Measurements from ENCODE around the gene TNIP2.
"Not testable (repeated sequence)": the region's sequence is repeated elsewhere in the genome, so short reads cannot be mapped to it uniquely, and the experiment has no call there.

The TNIP2 gene

DNA sequence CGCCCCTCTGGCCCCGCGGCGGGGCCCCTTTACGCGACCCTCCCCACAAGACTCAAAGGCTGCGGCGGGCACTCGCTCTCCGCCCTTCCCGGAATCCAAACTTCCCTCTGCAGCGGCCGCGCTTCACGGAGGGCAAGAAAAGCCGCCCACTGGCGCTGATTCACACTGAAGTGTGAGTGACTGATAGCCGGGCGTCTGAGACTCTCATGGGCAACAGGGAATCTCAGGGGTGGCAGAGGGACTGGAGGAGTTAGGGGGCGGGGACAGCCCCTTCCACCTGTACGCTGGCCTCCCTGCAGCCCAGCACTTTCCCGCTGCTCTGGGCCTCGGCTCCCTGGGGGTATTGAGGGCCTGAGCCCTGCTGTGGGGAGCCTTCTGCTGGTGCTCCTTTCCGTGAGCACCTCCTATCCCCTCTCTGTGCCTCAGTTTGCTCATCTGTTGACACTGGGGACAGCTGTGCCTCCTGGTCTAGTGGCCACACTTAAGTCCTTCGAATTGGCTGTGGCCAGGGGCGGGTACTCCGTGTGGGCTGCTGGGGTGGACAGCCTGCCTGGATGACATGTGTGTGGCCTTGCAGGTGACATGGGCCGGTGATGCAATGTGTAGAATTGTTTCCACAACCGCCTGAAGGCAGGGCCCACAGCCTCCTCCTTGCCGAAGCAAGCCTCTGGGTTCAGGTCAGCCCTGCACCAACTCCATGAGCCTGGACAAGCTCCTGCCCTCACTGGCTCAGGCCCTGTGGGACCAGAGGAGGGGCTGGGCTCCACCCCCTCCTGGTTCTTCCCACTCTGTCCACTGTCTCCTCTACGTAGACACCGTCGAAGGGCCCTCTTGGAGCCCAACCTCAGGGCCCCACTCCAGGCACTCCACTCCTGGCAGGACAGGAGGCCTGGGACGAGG is 37.7 kb upstream of the TNIP2 start:
- no peak for FAIRE-seq

DNA sequence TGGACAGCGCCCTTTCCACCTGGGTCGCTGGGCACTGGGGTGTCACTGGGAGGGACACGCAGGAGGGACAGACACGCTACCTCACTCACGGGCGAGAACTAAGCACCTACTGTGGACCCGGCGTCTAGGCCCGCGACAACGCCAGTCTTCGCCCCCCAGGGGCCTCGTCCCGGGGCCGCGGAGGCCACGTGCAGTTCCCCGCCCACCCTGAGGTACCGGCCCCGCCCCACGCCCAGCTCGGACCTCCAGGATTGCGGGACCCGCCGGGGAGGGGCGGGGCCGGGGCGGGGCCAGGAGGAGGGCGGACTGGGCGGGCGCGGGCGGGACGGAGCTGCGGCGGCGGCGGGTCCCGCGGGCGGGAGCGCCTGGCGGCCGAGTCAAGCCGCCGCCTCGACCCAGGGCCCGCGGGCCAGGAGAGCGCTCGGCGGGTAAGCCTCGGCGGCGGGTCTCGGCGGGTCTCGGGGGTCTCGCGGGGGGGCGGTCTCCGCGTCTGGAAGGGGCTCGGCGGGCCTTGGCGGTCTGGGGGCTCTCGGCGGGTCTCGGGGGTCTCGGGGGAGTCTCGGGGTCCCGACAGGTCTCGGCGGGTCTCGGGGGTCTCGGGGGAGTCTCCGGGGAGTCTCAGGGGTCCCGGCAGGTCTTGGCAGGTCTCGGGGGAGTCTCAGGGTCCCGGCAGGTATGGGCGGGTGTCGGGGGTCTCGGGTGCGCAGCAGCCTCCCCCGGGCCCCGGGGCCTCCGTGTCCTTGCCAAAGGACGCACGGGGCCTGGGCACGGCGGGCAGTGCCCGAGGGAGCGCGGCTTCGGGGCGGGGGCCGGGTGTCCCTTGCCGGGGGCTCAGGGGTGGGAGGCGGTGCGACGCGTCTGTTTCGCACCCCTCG is 36.8 kb upstream of the TNIP2 start, which contains the start of gene SH3BP2:
TSS of gene SH3BP2 (plus strand) at position 375 of the 875 bp plus-strand sequence. CDS start 27,533 bp downstream, outside the sequence.
- FAIRE-seq = no peak

DNA sequence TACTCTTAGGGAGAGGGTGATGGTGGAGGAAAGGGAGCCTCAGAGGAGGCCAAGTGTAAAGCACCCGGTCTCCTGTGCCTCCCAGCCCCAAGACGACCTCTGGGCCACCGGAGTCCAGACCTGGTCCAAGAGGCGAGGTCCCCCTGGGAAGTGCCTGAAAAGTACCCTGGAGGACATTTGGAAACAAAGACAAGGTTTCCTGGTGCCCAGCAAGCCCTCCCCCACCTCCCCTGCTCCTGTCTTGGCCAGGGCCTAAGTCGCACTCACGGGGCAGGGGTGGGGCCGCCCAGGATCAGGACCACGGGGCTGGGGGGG is 36.2 kb upstream of the TNIP2 start:
- no peak for FAIRE-seq

DNA sequence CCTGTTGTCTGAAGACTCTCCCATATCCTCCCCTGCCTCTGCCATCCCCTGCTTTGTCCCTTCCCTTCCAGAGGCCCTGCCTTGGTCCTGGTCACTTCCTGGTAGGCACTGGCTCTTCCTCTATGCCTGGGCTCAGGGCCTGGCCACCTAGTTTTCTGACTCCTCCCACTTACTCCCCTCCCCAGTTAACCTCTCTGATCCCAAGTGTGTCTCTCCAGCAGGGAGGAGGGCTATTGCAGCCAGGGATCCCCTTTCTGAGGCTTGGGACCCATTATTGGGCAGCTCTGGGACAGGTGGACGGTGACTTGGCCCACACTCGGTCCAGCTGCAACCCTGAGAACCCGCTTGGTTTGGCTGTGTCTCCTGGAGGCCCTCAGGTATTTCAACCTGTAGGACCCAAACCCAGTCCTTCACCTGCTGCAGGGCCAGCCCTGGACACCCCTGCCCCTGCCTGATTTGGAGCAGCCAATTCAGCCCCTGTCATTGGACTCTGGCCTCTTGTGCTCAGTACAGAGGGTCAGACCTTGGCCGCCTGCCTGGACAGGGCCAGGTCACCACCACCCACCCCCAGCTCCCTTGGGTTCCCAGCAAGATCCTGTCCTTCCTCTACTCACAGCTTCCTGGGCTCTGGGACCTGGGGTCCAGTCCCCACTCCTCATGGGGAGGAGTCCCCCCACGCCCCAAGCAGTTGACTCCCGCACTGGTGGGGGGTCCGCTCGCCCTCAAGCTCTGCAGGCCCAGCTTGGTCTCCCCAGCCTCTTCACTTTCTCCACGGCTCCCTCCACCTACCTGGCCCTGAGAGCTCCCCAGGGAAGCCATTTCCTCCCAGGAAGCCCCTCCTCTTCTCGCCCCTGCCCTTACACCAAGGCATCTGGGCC is 35.6 kb upstream of the TNIP2 start:
- no peak for FAIRE-seq

DNA sequence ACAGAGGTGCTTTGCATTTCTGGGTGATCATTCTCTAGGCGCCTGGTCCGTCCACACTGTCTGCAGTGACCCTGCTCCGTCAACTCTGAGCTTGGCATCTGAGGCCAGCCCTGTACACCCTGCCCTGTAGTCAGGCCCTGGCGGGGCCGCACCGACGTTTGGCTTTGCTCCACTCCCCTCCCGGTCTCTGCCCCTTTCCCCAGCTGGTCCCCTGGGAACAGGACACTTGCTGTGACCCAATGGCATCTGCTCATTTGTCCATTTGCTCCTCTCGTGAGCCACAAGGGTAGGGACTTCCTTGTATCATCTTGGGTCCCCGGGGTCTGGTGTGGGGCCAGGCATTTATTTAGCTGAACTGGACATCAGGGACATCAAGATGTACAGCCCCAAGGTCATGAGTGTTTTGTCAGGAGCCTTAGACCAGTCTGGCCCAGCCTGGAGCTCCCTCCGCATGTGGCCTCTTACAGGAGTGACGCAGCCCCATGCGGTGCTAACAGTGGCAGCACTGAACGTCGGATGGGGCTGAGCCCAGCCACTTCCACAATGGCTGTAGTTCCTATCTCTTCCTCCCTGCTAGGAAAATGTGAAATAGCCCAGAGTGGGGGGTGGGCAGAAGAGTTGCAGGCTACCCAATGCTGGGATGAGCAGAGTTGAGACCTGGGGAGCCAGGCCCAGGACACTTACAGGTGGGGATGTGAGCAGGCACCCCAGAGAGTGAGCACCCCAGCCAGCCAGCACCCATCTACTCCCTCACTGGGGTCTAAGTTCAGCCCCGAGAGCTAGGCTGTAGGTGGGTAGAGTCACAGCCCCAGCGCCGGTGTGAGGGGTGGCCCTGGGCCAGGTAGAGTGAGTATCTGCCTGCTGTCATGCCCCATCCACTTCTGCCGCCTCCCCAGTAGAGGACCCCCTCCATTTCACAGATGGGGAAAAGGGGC is 34.7 kb upstream of the TNIP2 start:
- FAIRE-seq = no peak

DNA sequence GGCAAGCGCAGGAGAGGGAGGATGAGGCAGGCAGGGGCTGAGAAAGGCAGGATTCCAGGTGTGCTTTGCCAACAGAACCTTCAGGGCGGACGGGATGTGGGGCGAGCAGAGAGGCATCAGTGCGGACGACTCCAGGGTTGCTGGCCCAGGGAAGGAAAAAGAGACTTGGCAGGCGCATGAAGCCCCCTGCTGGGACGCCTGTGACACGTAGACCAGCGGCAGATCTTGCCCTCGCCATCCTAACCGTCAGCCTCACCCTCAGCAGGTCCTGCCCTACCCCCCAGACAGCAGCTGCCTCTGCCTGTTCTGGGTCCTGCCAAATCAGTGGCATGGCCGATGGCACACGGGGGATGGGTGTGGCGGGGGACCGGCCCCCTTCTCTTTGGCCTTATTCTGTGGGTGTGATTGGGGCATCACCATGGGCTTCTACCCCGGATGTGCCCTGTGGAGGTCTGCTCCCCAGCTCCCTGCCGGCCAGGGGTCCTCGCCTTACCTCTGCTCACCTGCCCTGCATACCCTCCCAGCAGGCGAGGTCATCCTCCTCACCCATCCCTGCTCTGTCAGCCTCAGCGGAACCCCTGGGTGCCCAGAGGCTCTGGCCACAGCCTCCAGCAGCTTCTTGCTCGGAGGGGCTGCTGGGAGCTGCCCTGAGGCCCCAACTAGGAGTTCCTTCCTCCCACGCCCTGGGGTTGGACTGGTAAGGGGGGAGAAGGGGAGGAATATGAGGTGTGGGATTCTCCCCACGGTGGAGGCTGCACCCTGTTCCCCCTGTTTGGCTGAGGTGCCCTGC is 33.9 kb upstream of the TNIP2 start:
- no peak for FAIRE-seq

DNA sequence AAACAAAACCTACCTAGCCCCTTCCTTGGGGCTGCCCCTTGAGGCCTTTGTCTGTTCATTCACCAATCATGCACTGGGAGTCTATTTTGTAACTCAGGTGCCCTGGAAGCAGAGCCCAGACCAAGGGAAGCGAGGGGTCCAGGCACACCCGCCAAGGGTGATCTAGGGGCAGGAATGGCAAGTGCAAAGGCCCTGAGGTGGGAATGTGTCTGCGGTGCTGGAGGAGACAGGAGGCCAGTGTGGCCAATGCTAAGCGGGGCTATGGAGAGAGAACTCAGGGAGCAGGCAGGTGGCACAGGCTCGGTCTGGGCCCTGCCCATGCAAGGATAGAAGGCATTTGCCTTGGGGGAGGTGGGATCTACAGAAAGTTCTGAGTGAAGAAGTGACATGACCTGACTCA is 33.2 kb upstream of the TNIP2 start:
- FAIRE-seq = no peak

DNA sequence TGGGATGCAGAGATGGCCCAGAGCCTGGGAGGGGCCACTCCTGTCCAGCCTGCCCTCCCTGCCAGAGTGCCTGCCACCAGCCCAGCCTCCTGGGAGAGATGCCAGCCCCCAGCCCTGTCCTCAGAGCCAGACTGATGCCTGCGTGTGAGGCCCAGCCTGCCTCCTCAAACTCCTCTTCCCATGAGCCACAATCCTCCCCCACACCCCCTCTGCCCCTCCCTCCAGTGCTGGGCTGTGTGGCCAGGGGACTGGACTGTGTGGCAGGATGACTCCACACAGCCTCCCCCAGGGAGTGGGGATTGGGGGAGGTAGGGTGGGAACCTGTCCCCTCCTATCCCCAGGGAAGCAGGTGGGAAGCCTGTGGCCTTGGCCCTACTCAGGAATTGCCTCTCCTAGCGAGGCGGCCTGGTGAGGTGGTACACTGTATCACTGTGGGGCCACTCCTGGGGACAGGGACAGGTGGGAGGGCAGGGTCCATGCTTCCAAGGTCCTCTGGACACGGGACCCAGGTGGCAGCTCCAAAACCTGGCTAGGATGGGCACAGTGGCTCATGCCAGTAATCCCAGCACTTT is 32.5 kb upstream of the TNIP2 start:
- no peak for FAIRE-seq

DNA sequence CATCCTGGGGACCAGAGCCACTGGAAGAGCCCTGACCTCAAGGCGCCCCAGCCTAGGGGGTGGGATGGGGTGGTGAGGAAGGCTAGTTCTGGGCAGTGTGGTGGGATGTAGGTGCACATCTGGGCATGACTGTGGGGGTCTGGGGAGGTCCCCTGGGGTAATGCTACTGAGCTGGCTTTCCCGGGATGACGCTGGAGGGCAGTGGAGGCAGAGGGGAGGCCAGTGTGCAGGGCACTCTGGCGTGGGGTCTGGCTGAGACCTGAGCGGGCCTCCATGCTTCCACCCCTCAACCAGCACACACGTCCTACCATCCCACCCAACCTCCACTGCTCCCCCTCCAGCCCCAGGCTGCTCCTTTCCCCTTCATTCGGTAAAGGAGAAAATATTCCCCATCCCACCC is 32.0 kb upstream of the TNIP2 start:
- FAIRE-seq = no peak

DNA sequence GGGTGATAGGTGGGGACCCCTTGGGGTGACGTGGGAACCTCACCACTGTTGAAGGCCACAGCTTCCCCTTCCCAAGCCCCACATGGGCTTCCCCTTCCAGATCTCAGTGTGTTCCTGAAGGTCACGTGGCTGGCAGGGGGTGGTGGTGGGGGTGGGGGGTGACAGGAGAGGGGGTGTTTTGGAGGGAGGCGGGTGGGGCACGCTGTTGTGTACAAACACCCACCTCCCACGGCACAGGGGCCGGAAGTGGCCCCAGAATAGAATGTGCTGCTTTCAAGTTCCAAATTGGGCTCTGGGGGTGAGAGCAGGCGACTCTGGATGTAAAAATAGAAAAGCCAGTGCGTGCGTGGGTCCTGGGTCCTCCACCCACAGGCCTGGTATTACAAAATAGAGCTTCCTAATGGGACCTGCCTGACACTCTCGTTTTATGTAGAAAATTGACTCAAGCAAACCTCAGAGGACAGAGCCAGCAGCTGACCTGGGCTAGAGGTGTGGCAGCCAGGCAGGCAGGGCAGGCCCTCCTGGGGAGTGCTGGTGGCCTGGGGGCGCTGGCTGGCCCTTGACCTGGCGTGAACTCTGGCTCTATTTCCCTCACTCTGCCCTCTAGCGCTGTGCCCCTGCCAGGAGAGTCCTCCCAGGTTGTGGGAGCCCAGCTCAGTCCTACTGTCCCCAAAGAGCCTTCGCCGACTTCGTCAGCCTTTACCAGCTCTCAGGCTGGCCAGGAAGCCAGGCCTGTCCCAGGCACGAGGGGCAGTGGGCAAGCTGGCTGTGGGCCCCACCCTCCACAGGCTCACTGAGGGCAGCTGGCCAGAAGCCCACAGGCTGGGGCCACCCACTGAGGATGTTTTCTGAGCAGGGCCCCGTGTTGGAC is 31.3 kb upstream of the TNIP2 start:
- FAIRE-seq = no peak

DNA sequence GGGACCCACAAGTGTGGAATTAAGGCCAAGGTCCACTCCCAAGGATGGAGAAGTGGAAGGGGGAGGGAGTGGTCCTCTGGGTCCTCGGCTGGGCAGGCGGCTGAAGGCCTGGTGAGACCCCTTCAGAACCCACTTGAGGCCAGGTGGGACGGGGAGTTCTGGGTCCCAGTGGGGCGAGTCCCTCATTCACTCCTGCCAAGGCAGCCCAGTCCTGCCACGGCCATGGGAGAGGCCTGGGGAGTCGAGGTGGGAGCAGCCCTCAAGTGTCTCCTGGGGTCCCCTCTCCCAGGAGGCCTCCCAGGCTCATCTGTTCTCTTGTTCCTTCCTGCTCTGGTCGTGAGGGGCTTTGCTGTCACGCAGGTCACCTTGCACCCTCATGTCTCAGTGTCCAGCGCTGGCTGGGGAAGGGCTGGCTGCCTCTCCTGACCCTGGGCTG is 30.7 kb upstream of the TNIP2 start:
- no peak for FAIRE-seq

DNA sequence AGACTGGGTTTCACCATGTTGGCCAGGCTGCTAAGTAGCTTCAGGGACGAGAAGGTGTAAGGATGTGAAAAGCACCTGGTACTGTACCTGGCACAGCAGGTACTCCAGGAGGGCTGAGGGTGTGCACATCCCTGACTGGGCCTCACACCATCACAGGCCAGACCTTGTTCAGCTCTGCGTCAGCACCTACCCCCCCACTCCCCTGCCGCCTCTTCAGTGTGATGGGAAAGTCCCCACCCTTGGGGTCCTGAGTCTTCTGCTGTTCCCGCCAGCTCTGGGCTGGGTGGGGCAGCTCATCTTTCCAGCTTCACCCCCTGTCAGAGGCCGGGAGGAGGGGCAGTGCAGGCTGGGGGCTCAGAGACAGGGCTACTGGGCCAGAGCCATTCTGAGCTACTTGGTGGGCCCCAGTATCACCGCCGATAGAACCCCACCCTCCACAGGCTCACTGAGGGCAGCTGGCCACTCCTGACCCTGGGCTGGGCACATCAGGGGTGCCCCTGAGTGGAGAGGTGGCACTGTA is 30.1 kb upstream of the TNIP2 start:
- no peak for FAIRE-seq

DNA sequence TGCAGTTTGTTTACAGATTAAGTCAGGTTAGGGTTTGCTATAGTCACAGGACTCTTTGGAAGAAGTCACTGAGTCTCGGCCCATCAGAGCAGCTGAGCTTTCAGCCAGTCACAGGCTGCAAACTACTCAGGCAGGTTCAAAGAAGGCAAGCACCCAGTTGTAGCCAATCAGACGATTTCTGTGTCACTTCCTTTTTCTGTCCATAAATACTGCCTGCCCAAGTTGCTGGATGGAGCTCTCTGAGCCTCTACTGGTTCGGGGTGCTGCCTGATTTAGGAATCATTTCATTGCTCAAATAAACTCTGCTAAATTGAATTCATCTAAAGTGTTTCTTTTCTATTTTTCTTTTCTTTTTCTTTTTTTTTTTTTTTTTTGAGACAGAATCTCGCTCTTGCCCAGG is 29.5 kb upstream of the TNIP2 start:
- FAIRE-seq = no peak

DNA sequence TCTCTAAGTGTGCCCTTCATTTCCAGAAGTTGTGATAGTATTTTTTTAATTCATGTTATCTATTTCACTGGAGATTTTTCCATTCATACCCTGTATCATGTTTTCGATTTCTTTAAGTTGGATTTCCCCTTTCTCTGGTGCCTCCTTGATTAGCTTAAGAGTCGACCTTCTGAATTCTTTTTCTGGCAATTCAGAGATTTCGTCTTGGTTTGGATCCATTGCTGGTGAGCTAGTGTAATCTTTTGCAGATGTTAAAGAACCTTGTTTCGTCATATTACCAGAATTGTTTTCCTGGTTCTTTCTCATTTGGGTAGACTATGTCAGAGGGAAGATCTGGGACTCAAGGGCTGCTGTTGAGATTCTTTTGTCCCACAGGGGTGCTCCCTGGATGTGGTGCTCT is 27.7 kb upstream of the TNIP2 start:
- FAIRE-seq = no peak

DNA sequence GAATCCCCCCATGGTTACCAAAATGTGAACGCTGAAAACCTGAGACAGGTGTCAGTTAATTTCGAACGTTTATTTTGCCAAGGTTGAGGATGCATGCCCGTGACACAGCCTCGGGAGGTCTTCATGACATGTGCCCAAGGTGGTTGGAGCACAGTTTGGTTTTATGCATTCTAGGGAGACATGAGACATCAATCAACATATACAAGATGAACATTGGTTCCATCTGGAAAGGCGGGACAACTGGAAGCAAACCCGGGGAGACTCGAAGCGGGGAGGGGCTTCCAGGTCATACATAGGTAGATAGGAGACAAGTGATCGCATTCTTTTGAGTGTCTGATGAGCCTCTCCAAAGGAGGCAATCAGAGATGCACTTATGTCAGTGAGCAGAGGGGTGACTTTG is 25.8 kb upstream of the TNIP2 start:
- FAIRE-seq = no peak

DNA sequence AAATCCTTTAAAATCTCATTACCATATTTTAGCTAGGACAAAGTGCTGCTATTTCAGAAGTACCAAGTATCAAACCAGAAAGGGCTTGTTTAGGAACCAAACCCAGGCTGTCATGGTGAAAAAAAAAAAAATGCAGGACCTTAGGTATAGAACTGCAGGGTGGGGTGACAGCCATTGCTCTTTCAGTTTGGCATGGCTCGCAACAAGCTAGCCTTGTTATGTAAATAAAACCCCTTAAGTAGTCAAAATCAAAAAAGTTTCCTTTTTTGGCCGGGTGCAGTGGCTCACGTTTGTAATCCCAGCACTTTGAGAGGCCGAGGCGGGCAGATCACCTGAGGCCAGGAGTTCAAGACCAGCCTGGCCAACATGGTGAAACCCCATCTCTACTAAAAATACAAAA is 24.5 kb upstream of the TNIP2 start:
- not testable (repeated sequence) for FAIRE-seq

DNA sequence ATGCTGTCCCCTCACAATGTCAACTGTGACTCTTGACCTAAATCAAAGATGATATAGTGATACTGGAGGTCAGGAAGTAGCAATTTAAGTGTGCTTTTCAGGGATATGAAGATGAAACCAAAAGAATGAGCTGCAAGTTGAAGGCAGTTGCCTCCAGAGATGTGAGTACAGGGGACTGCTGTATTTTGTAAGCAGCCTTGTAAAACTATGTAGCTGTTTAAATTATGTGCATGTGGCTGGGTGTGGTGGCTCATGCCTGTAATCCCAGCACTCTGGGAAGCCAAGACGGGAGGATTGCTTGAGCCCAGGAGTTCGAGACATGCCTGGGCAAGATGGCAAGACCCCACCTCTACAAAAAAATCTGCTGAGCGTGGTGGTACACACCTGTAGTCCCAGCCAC is 15.1 kb upstream of the TNIP2 start:
- no peak for FAIRE-seq

DNA sequence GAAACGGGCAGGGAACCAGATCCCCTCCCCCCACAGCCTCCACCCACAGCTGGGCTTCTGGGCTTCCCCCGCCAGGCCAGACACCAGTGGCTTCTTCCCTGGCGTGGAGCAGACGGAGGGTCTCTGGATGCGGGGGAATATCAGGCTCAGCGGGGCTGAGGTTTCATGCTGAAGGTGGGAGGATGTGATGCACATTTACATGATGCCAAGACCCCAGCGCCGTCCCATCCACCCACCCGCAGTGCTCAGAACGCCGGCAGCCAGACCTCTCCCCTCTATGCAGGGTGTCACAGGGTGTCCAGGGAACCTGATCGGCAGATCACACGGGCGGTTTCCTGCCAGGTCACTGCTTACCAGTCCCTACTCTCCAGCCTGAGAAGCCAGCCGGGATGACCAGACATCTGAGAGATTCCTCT is 12.8 kb upstream of the TNIP2 start:
- no peak for FAIRE-seq

DNA sequence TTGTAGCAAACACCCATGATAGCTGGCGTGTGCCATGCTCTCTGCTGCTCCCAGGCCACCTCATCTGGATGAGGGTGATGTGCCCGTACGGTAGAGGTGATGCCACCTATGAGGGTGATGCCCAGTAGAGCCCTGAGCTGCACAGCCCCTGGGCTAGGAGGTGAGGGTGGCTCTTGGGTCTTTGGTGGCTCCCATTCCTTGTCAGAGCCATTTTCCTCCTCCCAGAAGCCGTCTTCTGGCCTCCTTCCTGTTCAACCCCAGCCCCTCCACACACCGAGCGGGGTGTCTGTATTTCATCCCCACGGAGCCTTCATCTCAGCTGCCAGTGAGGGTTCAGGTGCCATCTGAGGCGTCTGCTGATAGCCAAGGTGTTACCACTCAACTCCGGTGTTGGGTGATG is 12.0 kb upstream of the TNIP2 start:
- FAIRE-seq = no peak
